GM12878 (cell line): ENCODE data around the gene HYPK.

Experiments used
- ATF3 ChIP-seq: IDR thresholded peaks from 2 replicates; pipeline ENCODE4 v1.6.1; 2011; ENCODE audit warnings: low read depth, mild to moderate bottlenecking, low read length, moderate library complexity, borderline replicate concordance; ENCODE audit errors: extremely low read depth
- ATF7 ChIP-seq: fragments of 450-650 bp; IDR thresholded peaks from 2 replicates; pipeline ENCODE4 v1.6.1; 2016; ENCODE audit warnings: low read depth, mild to moderate bottlenecking
- BHLHE40 ChIP-seq, 2 experiments: fragments of 450-650 bp in 1 of 2; IDR thresholded peaks; 2 replicates each; pipeline ENCODE4 v1.6.1; 2011 to 2017; ENCODE audit warnings: low read depth in 2 of 2, borderline replicate concordance in 1 of 2, improper control_type of control experiment in 1 of 2, low read length in 1 of 2, mild to moderate bottlenecking in 1 of 2
- CTCF ChIP-seq, 3 experiments: IDR thresholded peaks in 2 of 3; conservative IDR thresholded peaks in 1 of 3; 2 replicates each; pipeline ENCODE4 v1.5.1; 2011; ENCODE audit warnings: low read depth in 3 of 3, low read length in 3 of 3, mild to moderate bottlenecking in 3 of 3, control low read depth in 2 of 3, moderate library complexity in 2 of 3, inconsistent platforms in 1 of 3, mixed read lengths in 1 of 3; ENCODE audit not compliant: control insufficient read depth in 2 of 3, insufficient read depth in 1 of 3; ENCODE audit errors: extremely low read depth in 1 of 3
- EP300 ChIP-seq, 2 experiments: fragments of 150-350 bp in 1 of 2; IDR thresholded peaks; 2 replicates each; pipeline ENCODE4 v1.6.1; 2011 to 2012; ENCODE audit warnings: low read depth in 2 of 2, low read length in 2 of 2, borderline replicate concordance in 1 of 2, improper control_type of control experiment in 1 of 2, inconsistent platforms in 1 of 2; ENCODE audit not compliant: control insufficient read depth in 1 of 2
- NFYB ChIP-seq: IDR thresholded peaks from 2 replicates; pipeline ENCODE4 v1.6.1; 2011; ENCODE audit warnings: low read depth, mild to moderate bottlenecking, low read length, improper control_type of control experiment, moderate library complexity; ENCODE audit not compliant: insufficient read depth
- POLR2A ChIP-seq: IDR thresholded peaks from 2 replicates; pipeline ENCODE4 v1.6.1; 2011; ENCODE audit warnings: low read depth, mild to moderate bottlenecking, low read length
- POU2F2 ChIP-seq: IDR thresholded peaks from 3 replicates; pipeline ENCODE4 v1.6.1; 2011; ENCODE audit warnings: low read depth, mild to moderate bottlenecking, low read length, borderline replicate concordance
- RAD21 ChIP-seq: IDR thresholded peaks from 2 replicates; pipeline ENCODE4 v1.6.1; 2011; ENCODE audit warnings: mild to moderate bottlenecking, low read depth, low read length, moderate library complexity; ENCODE audit not compliant: insufficient read depth
- RCOR1 ChIP-seq: conservative IDR thresholded peaks from 2 replicates; pipeline ENCODE4 v1.6.1; 2012; ENCODE audit warnings: low read depth, low read length, improper control_type of control experiment
- ZNF274 ChIP-seq: IDR thresholded peaks from one replicate; pipeline ENCODE4 v1.8.0; 2011; ENCODE audit not compliant: insufficient read length, insufficient read depth
- TF ChIP-seq, protein P1 (sequence below): IDR thresholded peaks from 2 replicates; pipeline ENCODE4 v1.6.1; 2012; ENCODE audit warnings: low read depth, low read length, improper control_type of control experiment

DNA sequence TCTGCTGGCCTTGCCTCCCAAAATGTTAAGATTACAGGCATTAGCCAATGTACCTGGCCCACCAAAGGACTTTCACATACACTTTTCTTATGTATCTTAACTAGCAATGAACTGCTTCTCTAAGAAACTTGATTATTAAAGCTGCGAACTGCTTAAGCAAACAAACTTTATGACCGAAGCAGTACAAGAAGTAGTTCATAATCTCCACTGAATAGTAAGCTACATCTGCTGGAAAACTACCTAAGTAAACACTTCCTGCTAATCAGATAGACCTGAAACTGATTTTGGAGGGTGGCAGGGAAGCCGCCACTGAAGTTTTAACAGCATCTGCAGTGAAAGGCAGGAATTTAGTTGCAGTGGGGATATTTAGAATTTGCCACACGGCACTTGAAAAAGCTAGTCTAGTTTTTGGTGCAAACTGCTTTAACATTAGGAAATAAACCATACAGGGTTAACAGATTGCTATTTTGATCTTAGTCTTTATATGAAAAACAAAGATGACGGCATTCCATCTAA is 8.1 kb downstream of the HYPK start:
- TF ChIP-seq, protein P1, sequence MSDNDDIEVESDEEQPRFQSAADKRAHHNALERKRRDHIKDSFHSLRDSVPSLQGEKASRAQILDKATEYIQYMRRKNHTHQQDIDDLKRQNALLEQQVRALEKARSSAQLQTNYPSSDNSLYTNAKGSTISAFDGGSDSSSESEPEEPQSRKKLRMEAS = no peak
- TF ChIP-seq CTCF (IDR thresholded peaks at IDR 0.05 in 2 of 3, conservative IDR thresholded peaks at IDR 0.05 in 1 of 3; ENCODE audit: control insufficient read depth in 2 of 3, extremely low read depth in 1 of 3, insufficient read depth in 1 of 3, low read depth in 3 of 3, low read length in 3 of 3) (no peak), EP300 (IDR thresholded peaks at IDR 0.05; ENCODE audit: borderline replicate concordance in 1 of 2, control insufficient read depth in 1 of 2, low read depth in 2 of 2, low read length in 2 of 2) (no peak), POU2F2 (no peak), NFYB (no peak), RCOR1 (no peak), RAD21 (no peak), ATF3 (no peak), ZNF274 (no peak), BHLHE40 (IDR thresholded peaks at IDR 0.05; ENCODE audit: borderline replicate concordance in 1 of 2, low read depth in 2 of 2, low read length in 1 of 2) (no peak), POLR2A (no peak), ATF7 (no peak)
